ENCODE results near the gene MRPL37. TPM values are rescaled to one million over a fixed set of nuclear protein-coding genes. Genes with fewer than 3 reads are reported as not detected.
"Not testable (repeated sequence)": the region's sequence is repeated elsewhere in the genome, so short reads cannot be mapped to it uniquely, and the experiment has no call there.

MRPL37 gene
- 10 to 100 TPM; 56.6 to 67.0 (median 61.2) TPM for polyA plus RNA-seq (ENCODE audit: insufficient read depth in 1 of 5, insufficient read length in 5 of 5, low replicate concordance in 1 of 5)
- long read RNA-seq, donor 1, transcript MRPL37-202 (7 exons, 1,483 nt), result major isoform, 29 of 184 reads
- long read RNA-seq, donor 1, partial matches to known transcripts, result 154 of 184 reads
- long read RNA-seq, donor 1, other reads (novel, unspliced or antisense), result 0 of 184 reads
- long read RNA-seq, donor 2, transcript MRPL37-202 (7 exons, 1,483 nt), result major isoform, 21 of 26 reads
- long read RNA-seq, donor 2, partial matches to known transcripts, result 5 of 26 reads
- long read RNA-seq, donor 2, other reads (novel, unspliced or antisense), result 0 of 26 reads
- long read RNA-seq, donor 3, transcript MRPL37-202 (7 exons, 1,483 nt), result major isoform, 16 of 163 reads
- long read RNA-seq, donor 3, partial matches to known transcripts, result 136 of 163 reads
- long read RNA-seq, donor 3, other reads (novel, unspliced or antisense), result 10 of 163 reads
- long read RNA-seq, donor 4, transcript MRPL37-202 (7 exons, 1,483 nt), result major isoform, 12 of 24 reads
- long read RNA-seq, donor 4, partial matches to known transcripts, result 12 of 24 reads
- long read RNA-seq, donor 4, other reads (novel, unspliced or antisense), result 0 of 24 reads
- long read RNA-seq, donor 5, transcript MRPL37-202 (7 exons, 1,483 nt), result major isoform, 24 of 33 reads
- long read RNA-seq, donor 5, partial matches to known transcripts, result 9 of 33 reads
- long read RNA-seq, donor 5, other reads (novel, unspliced or antisense), result 0 of 33 reads
- long read RNA-seq, donor 6, transcript MRPL37-202 (7 exons, 1,483 nt), result major isoform, 30 of 227 reads
- long read RNA-seq, donor 6, partial matches to known transcripts, result 169 of 227 reads
- long read RNA-seq, donor 6, other reads (novel, unspliced or antisense), result 26 of 227 reads
- long read RNA-seq, donor 7, transcript MRPL37-202 (7 exons, 1,483 nt), result major isoform, 19 of 118 reads
- long read RNA-seq, donor 7, partial matches to known transcripts, result 99 of 118 reads
- long read RNA-seq, donor 7, other reads (novel, unspliced or antisense), result 0 of 118 reads
- long read RNA-seq, donor 8, transcript MRPL37-202 (7 exons, 1,483 nt), result major isoform, 10 of 10 reads
- long read RNA-seq, donor 8, partial matches to known transcripts, result 0 of 10 reads
- long read RNA-seq, donor 8, other reads (novel, unspliced or antisense), result 0 of 10 reads

DNA sequence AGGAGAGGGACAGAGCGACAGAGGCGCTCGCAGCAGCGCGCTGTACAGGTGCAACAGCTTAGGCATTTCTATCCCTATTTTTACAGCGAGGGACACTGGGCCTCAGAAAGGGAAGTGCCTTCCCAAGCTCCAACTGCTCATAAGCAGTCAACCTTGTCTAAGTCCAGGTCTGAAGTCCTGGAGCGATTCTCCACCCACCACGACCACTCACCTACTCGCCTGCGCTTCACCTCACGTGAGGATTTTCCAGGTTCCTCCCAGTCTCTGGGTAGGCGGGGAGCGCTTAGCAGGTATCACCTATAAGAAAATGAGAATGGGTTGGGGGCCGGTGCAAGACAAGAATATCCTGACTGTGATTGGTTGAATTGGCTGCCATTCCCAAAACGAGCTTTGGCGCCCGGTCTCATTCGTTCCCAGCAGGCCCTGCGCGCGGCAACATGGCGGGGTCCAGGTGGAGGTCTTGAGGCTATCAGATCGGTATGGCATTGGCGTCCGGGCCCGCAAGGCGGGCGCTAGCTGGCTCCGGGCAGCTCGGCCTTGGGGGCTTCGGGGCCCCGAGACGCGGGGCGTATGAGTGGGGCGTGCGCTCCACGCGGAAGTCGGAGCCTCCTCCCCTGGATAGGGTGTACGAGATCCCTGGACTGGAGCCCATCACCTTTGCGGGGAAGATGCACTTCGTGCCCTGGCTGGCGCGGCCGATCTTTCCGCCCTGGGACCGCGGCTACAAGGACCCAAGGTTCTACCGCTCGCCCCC lies at the start of gene MRPL37, which contains the start of gene CYB5RL:
Gene MRPL37 (plus strand): TSS at position 403 of the 754 bp plus-strand sequence. CDS start 77 bp downstream, at position 480.
Gene CYB5RL (minus strand): TSS at position 266 of the 754 bp plus-strand sequence. CDS start 4,414 bp downstream, outside the sequence.
- peak; percentile 93 to 94 for DNase-seq

DNA sequence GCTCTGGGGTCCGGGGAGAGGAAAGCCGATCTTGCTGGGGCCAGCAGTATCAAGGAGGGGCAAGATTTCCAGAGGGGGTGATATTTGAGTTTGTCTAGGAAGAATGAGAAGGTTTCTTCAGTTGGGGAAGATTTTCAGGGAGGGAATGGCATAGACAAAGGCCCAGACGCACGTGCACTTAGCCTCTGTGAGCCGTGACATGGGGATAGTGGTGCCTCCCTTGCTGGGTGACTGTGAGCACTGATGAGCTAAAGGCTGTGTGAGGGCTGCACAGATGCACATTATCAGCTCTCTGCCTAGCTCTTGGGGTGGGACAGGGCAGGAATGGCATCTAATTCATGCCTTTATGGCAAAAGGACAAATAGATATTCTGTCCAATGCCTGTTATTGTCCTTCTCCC lies 49.0 kb upstream of the MRPL37 start:
- DNase-seq, result no peak

- DNase-seq, result no peak
Observed at GRCh38 chr1:54152696-54153095, 47.3 kb upstream of the MRPL37 start, which contains the start of gene CDCP2. CDCP2 (minus strand) TSS chr1:54153000; CDS start chr1:54152922, 78 bp downstream.

GRCh38 chr1:54153535-54154439 lies 46.2 kb upstream of the MRPL37 start:
- DNase-seq, result peak; percentile 39 to 43

- no peak for DNase-seq
Observed at GRCh38 chr1:54156201-54156600, 43.8 kb upstream of the MRPL37 start.

GRCh38 chr1:54156986-54157385 lies 43.0 kb upstream of the MRPL37 start:
- no peak for DNase-seq

DNA sequence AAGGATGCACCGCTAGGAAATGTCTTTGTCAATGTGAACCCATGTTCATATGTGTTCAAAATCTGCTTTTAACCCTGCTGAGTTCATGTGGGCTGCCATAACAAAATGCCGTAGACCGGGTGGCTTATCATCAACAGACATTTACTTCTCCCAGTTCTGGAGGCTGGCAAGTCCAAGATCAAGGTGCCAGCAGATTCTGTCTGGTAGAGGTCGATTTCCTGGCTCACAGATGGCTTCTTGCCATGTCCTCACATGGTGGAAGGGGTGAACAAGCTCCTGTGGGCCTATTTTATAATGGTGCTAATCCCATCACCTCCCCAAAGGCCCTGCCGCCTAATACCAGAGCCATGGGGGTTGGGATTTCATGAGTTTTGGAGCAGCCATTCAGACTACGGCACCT lies 42.6 kb upstream of the MRPL37 start:
- no peak for DNase-seq

DNA sequence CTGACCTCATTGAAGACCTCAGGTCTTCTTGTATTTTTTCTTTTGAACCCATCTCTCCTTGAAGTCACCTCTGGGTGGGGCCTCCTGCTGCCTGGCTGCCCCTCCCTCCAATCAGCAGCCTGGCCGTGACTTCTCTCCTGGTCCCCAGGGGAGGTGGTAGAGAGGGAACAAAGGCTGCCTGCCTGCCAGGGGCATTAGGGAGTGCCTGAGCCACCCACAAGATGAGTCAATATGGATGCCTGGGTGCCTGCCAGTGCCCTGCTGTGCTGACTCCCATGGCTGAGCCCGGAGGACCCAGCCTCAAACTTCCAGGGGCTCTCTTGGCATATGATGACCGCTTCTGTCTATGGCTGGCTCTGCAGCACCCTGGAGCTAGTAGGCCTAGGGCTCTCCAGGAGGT lies 41.9 kb upstream of the MRPL37 start:
- no peak for DNase-seq

GRCh38 chr1:54159733-54160316 lies 40.1 kb upstream of the MRPL37 start:
- no peak for DNase-seq

- DNase-seq, result no peak
Observed at GRCh38 chr1:54160351-54160750, 39.6 kb upstream of the MRPL37 start.

- no peak for DNase-seq
Observed at GRCh38 chr1:54161495-54162168, 38.3 kb upstream of the MRPL37 start.

GRCh38 chr1:54163051-54163450 lies 36.9 kb upstream of the MRPL37 start:
- DNase-seq, result no peak

GRCh38 chr1:54163573-54163972 lies 36.4 kb upstream of the MRPL37 start:
- no peak for DNase-seq

DNA sequence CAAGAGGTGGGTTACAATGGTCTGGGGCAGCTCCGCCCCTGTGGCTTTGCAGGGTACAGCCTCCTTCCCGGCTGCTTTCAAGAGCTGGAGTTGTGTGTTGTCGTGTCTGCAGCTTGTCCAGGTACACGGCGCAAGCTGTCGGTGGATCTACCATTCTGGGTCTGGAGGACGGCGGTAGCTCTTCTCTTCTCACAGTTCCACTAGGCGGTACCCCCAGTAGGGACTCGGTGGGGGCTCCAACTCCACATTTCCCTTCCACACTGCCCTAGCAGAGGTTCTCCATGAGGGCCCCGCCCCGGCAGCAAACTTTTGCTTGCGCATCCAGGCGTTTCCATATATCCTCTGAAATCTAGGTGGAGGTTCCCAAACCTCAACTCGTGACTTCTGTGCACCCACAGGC lies 34.8 kb upstream of the MRPL37 start:
- DNase-seq, result no peak

- not testable (repeated sequence) for DNase-seq
Observed at GRCh38 chr1:54166357-54166756, 33.6 kb upstream of the MRPL37 start.

DNA sequence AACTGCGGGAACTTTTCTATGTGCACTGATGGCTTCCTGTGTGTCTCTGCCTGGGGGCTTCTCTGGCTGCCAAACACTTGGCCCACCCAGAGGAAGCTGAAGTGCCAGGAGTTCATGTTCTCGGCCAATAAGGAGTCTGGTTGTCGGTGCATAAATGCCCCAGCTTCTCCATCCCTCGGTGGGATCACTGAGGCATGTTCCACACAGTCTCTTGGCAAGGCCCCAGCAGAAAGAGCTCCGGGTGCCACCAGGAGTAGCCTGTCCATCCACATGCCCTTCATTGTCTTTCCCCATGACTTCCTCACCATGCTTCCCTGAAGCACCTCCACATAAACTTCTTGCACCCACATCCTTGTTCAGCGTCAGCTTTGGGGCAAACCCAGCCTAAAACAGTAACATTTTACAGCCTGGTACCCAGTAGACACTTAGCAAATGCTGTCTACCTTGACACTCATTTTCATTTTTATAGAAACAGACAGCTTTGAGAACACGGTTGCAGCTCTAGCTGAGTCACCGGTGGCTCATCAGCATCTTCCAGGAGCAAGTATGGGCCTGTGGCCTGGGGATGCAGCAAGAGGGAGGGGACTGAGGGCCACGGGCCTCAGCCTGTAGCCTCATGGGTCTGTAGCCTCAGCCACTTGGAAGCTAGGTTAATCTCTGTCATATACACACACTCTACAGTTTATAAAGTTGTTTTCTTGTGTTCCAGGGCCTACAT lies 32.4 kb upstream of the MRPL37 start:
- no peak for DNase-seq

- DNase-seq, result no peak
Observed at GRCh38 chr1:54168206-54168965, 31.6 kb upstream of the MRPL37 start.
